Breast epithelium (tissue), 3 donors: ENCODE measurements around the gene STIM1.

Source experiments
- CTCF ChIP-seq, 3 donors: fragments of 450-650 bp; IDR thresholded peaks; one replicate each; pipeline ENCODE4 v1.5.1; 2016 to 2017; ENCODE audit warnings: antibody characterized with exemption in 3 of 3, mild to moderate bottlenecking in 3 of 3, moderate library complexity in 3 of 3
- POLR2AphosphoS5 ChIP-seq, 3 donors: sonication (generic); formaldehyde crosslinking; IDR thresholded peaks; one replicate each; pipeline ENCODE4 v1.6.1; 2017; ENCODE audit warnings: antibody characterized with exemption in 3 of 3

- no peak for TF ChIP-seq CTCF (IDR thresholded peaks at IDR 0.05)
- no peak for TF ChIP-seq POLR2AphosphoS5 (IDR thresholded peaks at IDR 0.05)
These were observed 59.3 kb downstream of the STIM1 start for GRCh38 chr11:3914805-3915204.
